ENCODE data around the gene HDAC7. TPM values are rescaled to one million over a fixed set of nuclear protein-coding genes. Genes with fewer than 3 reads are reported as not detected.
A peak's percentile ranks its signal among the peaks of the same experiment; 100 is the strongest.

HDAC7 gene
- total RNA-seq, 5 donors from 2014 or later (not counting 1 experiment from before 2014, with no cell fraction given) = 142 to 192 (median 165) TPM

- Mint-ChIP-seq H3K27ac (no peak overlapping the region), H3K4me3 (no peak overlapping the region), H3K36me3 (no peaks in the 10 kb centered on the region), H3K9me3 (no peaks in the 10 kb centered on the region), H3K4me1 (peaks cover 11 to 25% (median 22%) of the 10 kb centered on the region in 3 donors), H3K27me3 (no peaks in the 10 kb centered on the region)
- no peaks in the 10 kb centered on the region for H3K9me3 ChIP-seq
- peaks cover 0 to 34% of the 10 kb centered on the region in 2 experiments for H3K4me1 ChIP-seq (ENCODE audit: control insufficient read depth in 1 of 2, extremely low read depth in 1 of 2, insufficient read depth in 2 of 2, low read length in 2 of 2)
- no peaks in the 10 kb centered on the region for H3K36me3 ChIP-seq (ENCODE audit: control insufficient read depth in 2 of 2, extremely low read depth in 1 of 2, insufficient read depth in 1 of 2, low read length in 1 of 2)
- peaks cover 0 to 22% of the 10 kb centered on the region in 2 experiments for H3K27me3 ChIP-seq (replicated peaks in 1 of 2; ENCODE audit: control insufficient read depth in 2 of 2, extremely low read depth in 1 of 2, insufficient read depth in 2 of 2, low read length in 1 of 2)
- POLR2A ChIA-PET = no interaction called here
- ATAC-seq (replicated peaks in 1 of 4) (no peak), DNase-seq (no peak)
- WGBS (ENCODE audit: insufficient coverage) = 88% methylated on average over 1 of the region's 3 CpGs
- CTCF ChIA-PET = interaction anchor here (0.6 to 2.0 kb wide), 4 partner anchors 19 to 955 kb away, joined by 3 to 13 read pairs (median 6); no protein-coding TSS in a partner anchor
- H3K27ac ChIP-seq (ENCODE audit: low read length) = no peak overlapping the region
- H3K4me3 ChIP-seq (ENCODE audit: control insufficient read depth in 1 of 2, extremely low read depth in 1 of 2, low read length in 1 of 2) = no peak overlapping the region
Observed at GRCh38 chr12:47762850-47763465, 56.7 kb downstream of the HDAC7 start.

- H3K4me1 Mint-ChIP-seq = peaks cover 24 to 33% (median 24%) of the 10 kb centered on the region in 3 donors
- ATAC-seq (replicated peaks in 1 of 4) (peak; percentile 86 to 91 (median 87)), DNase-seq (peak in 34 of 35 experiments; percentile 20 to 75 (median 48))
- Histone ChIP-seq H3K4me3 (ENCODE audit: control insufficient read depth in 1 of 2, extremely low read depth in 1 of 2, low read length in 1 of 2) (peak within 1 kb of the TSS; percentile 58 to 68), H3K9me3 (no peaks in the 10 kb centered on the region), H3K27me3 (replicated peaks in 1 of 2; ENCODE audit: control insufficient read depth in 2 of 2, extremely low read depth in 1 of 2, insufficient read depth in 2 of 2, low read length in 1 of 2) (peaks cover 0 to 16% of the 10 kb centered on the region in 2 experiments), H3K4me1 (ENCODE audit: control insufficient read depth in 1 of 2, extremely low read depth in 1 of 2, insufficient read depth in 2 of 2, low read length in 2 of 2) (peaks cover 0 to 38% of the 10 kb centered on the region in 2 experiments), H3K36me3 (ENCODE audit: control insufficient read depth in 2 of 2, extremely low read depth in 1 of 2, insufficient read depth in 1 of 2, low read length in 1 of 2) (no peaks in the 10 kb centered on the region), H3K27ac (ENCODE audit: low read length) (no peak within 1 kb of the TSS)
- H3K4me3 Mint-ChIP-seq = peak within 1 kb of the TSS; percentile 71 to 77 (median 73)
- peak within 1 kb of the TSS in 1 of 2 donors; percentile 34 for H3K27ac Mint-ChIP-seq
- WGBS (ENCODE audit: insufficient coverage) = 1% methylated on average over 31 of the region's 57 CpGs
- H3K27me3 Mint-ChIP-seq = no peaks in the 10 kb centered on the region
- POLR2A ChIA-PET = interaction anchor here in 1 of 2 donors (0.5 to 0.7 kb wide), 3 partner anchors 8 to 46 kb away, joined by 3 to 6 read pairs (median 5); no protein-coding TSS in a partner anchor
- CTCF ChIA-PET = interaction anchor here (0.5 to 5.1 kb wide), 8 partner anchors 9 to 85 kb away, joined by 3 to 34 read pairs (median 6); no protein-coding TSS in a partner anchor
- no peaks in the 10 kb centered on the region for H3K36me3 Mint-ChIP-seq
- no peaks in the 10 kb centered on the region for H3K9me3 Mint-ChIP-seq
Observed at GRCh38 chr12:47758834-47759690, 60.6 kb downstream of the HDAC7 start, which contains the start of gene RAPGEF3. TSS of gene RAPGEF3 (minus strand) at chr12:47758880. CDS start at chr12:47758556, 324 bp downstream.

GRCh38 chr12:47758584-47758833 lies 61.2 kb downstream of the HDAC7 start:
- Histone ChIP-seq H3K4me3 (ENCODE audit: control insufficient read depth in 1 of 2, extremely low read depth in 1 of 2, low read length in 1 of 2) (peak overlapping the region; percentile 58 to 68), H3K36me3 (ENCODE audit: control insufficient read depth in 2 of 2, extremely low read depth in 1 of 2, insufficient read depth in 1 of 2, low read length in 1 of 2) (no peaks in the 10 kb centered on the region), H3K27me3 (replicated peaks in 1 of 2; ENCODE audit: control insufficient read depth in 2 of 2, extremely low read depth in 1 of 2, insufficient read depth in 2 of 2, low read length in 1 of 2) (peaks cover 0 to 12% of the 10 kb centered on the region in 2 experiments), H3K4me1 (ENCODE audit: control insufficient read depth in 1 of 2, extremely low read depth in 1 of 2, insufficient read depth in 2 of 2, low read length in 2 of 2) (peaks cover 0 to 39% of the 10 kb centered on the region in 2 experiments), H3K27ac (ENCODE audit: low read length) (no peak overlapping the region), H3K9me3 (no peaks in the 10 kb centered on the region)
- no peak for ATAC-seq (replicated peaks in 1 of 4)
- DNase-seq = no peak
- CTCF ChIA-PET = interaction anchor here (0.6 to 5.1 kb wide), 8 partner anchors 9 to 332 kb away, joined by 3 to 34 read pairs (median 6); no protein-coding TSS in a partner anchor
- H3K27me3 Mint-ChIP-seq = no peaks in the 10 kb centered on the region
- peak overlapping the region; percentile 39 to 77 (median 59) for H3K4me3 Mint-ChIP-seq
- H3K27ac Mint-ChIP-seq = no peak overlapping the region
- H3K36me3 Mint-ChIP-seq = no peaks in the 10 kb centered on the region
- peaks cover 24 to 35% (median 24%) of the 10 kb centered on the region in 3 donors for H3K4me1 Mint-ChIP-seq
- H3K9me3 Mint-ChIP-seq = no peaks in the 10 kb centered on the region
- WGBS (ENCODE audit: insufficient coverage) = 21% methylated on average over 4 of the region's 10 CpGs
- POLR2A ChIA-PET = interaction anchor here (0.7 kb wide), 3 partner anchors 25 to 401 kb away, joined by 3 to 6 read pairs (median 5); no protein-coding TSS in a partner anchor

GRCh38 chr12:47757840-47758583 lies 61.7 kb downstream of the HDAC7 start:
- DNase-seq = no peak
- H3K9me3 Mint-ChIP-seq = no peaks in the 10 kb centered on the region
- H3K4me3 Mint-ChIP-seq = peak overlapping the region; percentile 39 to 77 (median 59)
- Histone ChIP-seq H3K27me3 (replicated peaks in 1 of 2; ENCODE audit: control insufficient read depth in 2 of 2, extremely low read depth in 1 of 2, insufficient read depth in 2 of 2, low read length in 1 of 2) (peaks cover 0 to 12% of the 10 kb centered on the region in 2 experiments), H3K4me3 (ENCODE audit: control insufficient read depth in 1 of 2, extremely low read depth in 1 of 2, low read length in 1 of 2) (peak overlapping the region in 1 of 2 donors; percentile 58), H3K27ac (ENCODE audit: low read length) (no peak overlapping the region), H3K9me3 (no peaks in the 10 kb centered on the region), H3K4me1 (ENCODE audit: control insufficient read depth in 1 of 2, extremely low read depth in 1 of 2, insufficient read depth in 2 of 2, low read length in 2 of 2) (peaks cover 0 to 40% of the 10 kb centered on the region in 2 experiments), H3K36me3 (ENCODE audit: control insufficient read depth in 2 of 2, extremely low read depth in 1 of 2, insufficient read depth in 1 of 2, low read length in 1 of 2) (no peaks in the 10 kb centered on the region)
- ChIA-PET CTCF (interaction anchor here (0.6 to 5.1 kb wide), 11 partner anchors 9 to 413 kb away, joined by 3 to 34 read pairs (median 5); no protein-coding TSS in a partner anchor), POLR2A (interaction anchor here (0.5 to 0.7 kb wide), 6 partner anchors 25 to 402 kb away, joined by 3 to 13 read pairs (median 4); no protein-coding TSS in a partner anchor)
- H3K4me1 Mint-ChIP-seq = peaks cover 24 to 35% (median 24%) of the 10 kb centered on the region in 3 donors
- H3K27me3 Mint-ChIP-seq = no peaks in the 10 kb centered on the region
- ATAC-seq (replicated peaks in 1 of 4) = no peak
- no peak overlapping the region for H3K27ac Mint-ChIP-seq
- WGBS (ENCODE audit: insufficient coverage) = 87% methylated on average over 18 of the region's 20 CpGs
- H3K36me3 Mint-ChIP-seq = no peaks in the 10 kb centered on the region

GRCh38 chr12:47757364-47757839 lies 62.3 kb downstream of the HDAC7 start:
- ChIA-PET CTCF (interaction anchor here (0.8 to 5.1 kb wide), 5 partner anchors 10 to 16 kb away, joined by 3 to 34 read pairs (median 6); no protein-coding TSS in a partner anchor), POLR2A (interaction anchor here in 1 of 2 donors (0.6 kb wide), 1 partner anchor 63 kb away, joined by 13 read pairs; no protein-coding TSS in a partner anchor)
- Mint-ChIP-seq H3K27ac (peak overlapping the region; percentile 44 to 49), H3K4me1 (peaks cover 24 to 35% (median 24%) of the 10 kb centered on the region in 3 donors), H3K9me3 (no peaks in the 10 kb centered on the region), H3K4me3 (peak overlapping the region in 1 of 3 donors; percentile 77), H3K27me3 (no peaks in the 10 kb centered on the region), H3K36me3 (no peaks in the 10 kb centered on the region)
- peaks cover 0 to 12% of the 10 kb centered on the region in 2 experiments for H3K27me3 ChIP-seq (replicated peaks in 1 of 2; ENCODE audit: control insufficient read depth in 2 of 2, extremely low read depth in 1 of 2, insufficient read depth in 2 of 2, low read length in 1 of 2)
- H3K36me3 ChIP-seq (ENCODE audit: control insufficient read depth in 2 of 2, extremely low read depth in 1 of 2, insufficient read depth in 1 of 2, low read length in 1 of 2) = no peaks in the 10 kb centered on the region
- no peak overlapping the region for H3K27ac ChIP-seq (ENCODE audit: low read length)
- no peak overlapping the region for H3K4me3 ChIP-seq (ENCODE audit: control insufficient read depth in 1 of 2, extremely low read depth in 1 of 2, low read length in 1 of 2)
- peaks cover 0 to 40% of the 10 kb centered on the region in 2 experiments for H3K4me1 ChIP-seq (ENCODE audit: control insufficient read depth in 1 of 2, extremely low read depth in 1 of 2, insufficient read depth in 2 of 2, low read length in 2 of 2)
- no peaks in the 10 kb centered on the region for H3K9me3 ChIP-seq
- WGBS (ENCODE audit: insufficient coverage) = 48% methylated on average over 7 of the region's 7 CpGs
- ATAC-seq (replicated peaks in 1 of 4) (no peak), DNase-seq (no peak)
